Left kidney (tissue), 2 donors: Measurements from ENCODE around the gene UGT2B17. TPM values are rescaled to one million over a fixed set of nuclear protein-coding genes. Genes with fewer than 3 reads are reported as not detected.
"Not testable (repeated sequence)": the region's sequence is repeated elsewhere in the genome, so short reads cannot be mapped to it uniquely, and the experiment has no call there.

Experiments used
- DNase-seq: peaks from one replicate; pipeline ENCODE4 v3.0.0-alpha.2; 2013
- polyA plus RNA-seq: library from polyadenylated mRNA; unstranded; fragments of 120-200 nt; gene quantifications from one replicate; pipeline ENCODE4 v1.2.1, GENCODE V29; 2013; ENCODE audit not compliant: insufficient read length

The UGT2B17 gene
- polyA plus RNA-seq, 1 donor, result 0.15 TPM

- not testable (repeated sequence) for DNase-seq
Measured at GRCh38 chr4:68569036-68569435, 7.1 kb downstream of the UGT2B17 start.

GRCh38 chr4:68568535-68568934, 7.6 kb downstream of the UGT2B17 start:
- DNase-seq, result not testable (repeated sequence)

GRCh38 chr4:68566364-68566763, 9.8 kb downstream of the UGT2B17 start:
- DNase-seq, result not testable (repeated sequence)

GRCh38 chr4:68565082-68565481, 11.0 kb downstream of the UGT2B17 start:
- not testable (repeated sequence) for DNase-seq

- DNase-seq, result not testable (repeated sequence)
Measured at GRCh38 chr4:68560364-68561070, 15.6 kb downstream of the UGT2B17 start.

- not testable (repeated sequence) for DNase-seq
Measured at GRCh38 chr4:68553830-68554229, 22.3 kb downstream of the UGT2B17 start.

GRCh38 chr4:68552818-68553811, 23.0 kb downstream of the UGT2B17 start:
- DNase-seq, result not testable (repeated sequence)

- DNase-seq, result not testable (repeated sequence)
Measured at GRCh38 chr4:68542742-68543141, 33.4 kb downstream of the UGT2B17 start.

- no peak for DNase-seq
Measured at GRCh38 chr4:68536375-68536774, 39.7 kb downstream of the UGT2B17 start.

GRCh38 chr4:68535974-68536373, 40.1 kb downstream of the UGT2B17 start:
- DNase-seq, result no peak

- not testable (repeated sequence) for DNase-seq
Measured at GRCh38 chr4:68522232-68522631, 53.9 kb downstream of the UGT2B17 start.

GRCh38 chr4:68520985-68521384, 55.1 kb downstream of the UGT2B17 start:
- no peak for DNase-seq

GRCh38 chr4:68518889-68519288, 57.2 kb downstream of the UGT2B17 start:
- no peak for DNase-seq

GRCh38 chr4:68505452-68505851, 70.7 kb downstream of the UGT2B17 start:
- not testable (repeated sequence) for DNase-seq

GRCh38 chr4:68504836-68505235, 71.3 kb downstream of the UGT2B17 start:
- DNase-seq, result not testable (repeated sequence)

- not testable (repeated sequence) for DNase-seq
Measured at GRCh38 chr4:68503462-68503861, 72.7 kb downstream of the UGT2B17 start.

GRCh38 chr4:68499021-68499420, 77.1 kb downstream of the UGT2B17 start:
- no peak for DNase-seq

- DNase-seq, result peak; percentile 64
Measured at GRCh38 chr4:68498413-68499007, 77.6 kb downstream of the UGT2B17 start.

GRCh38 chr4:68494688-68495087, 81.4 kb downstream of the UGT2B17 start:
- DNase-seq, result no peak

GRCh38 chr4:68490826-68491457, 85.2 kb downstream of the UGT2B17 start:
- no peak for DNase-seq

- DNase-seq, result no peak
Measured at GRCh38 chr4:68489338-68489737, 86.8 kb downstream of the UGT2B17 start.
